HAP-1 (cell line): ENCODE results near the gene CCNL1.

ENCODE experiments used
- DNase-seq, 2 experiments: peaks; one replicate each; pipeline ENCODE4 v3.0.0-alpha.2; 2016 to 2020; ENCODE audit warnings: low spot score in 2 of 2
- H3K27me3 ChIP-seq: fragments of 250-450 bp; sonication (Bioruptor Pico); 2 replicates; pipeline ENCODE4 v1.5.1; 2020; ENCODE audit warnings: low read depth, mild to moderate bottlenecking, moderate library complexity
- H3K36me3 ChIP-seq: fragments of 250-450 bp; sonication (Bioruptor Pico); replicated peaks from 2 replicates; pipeline ENCODE4 v1.5.1; 2020; ENCODE audit warnings: mild to moderate bottlenecking
- H3K4me1 ChIP-seq: fragments of 250-450 bp; sonication (Bioruptor Pico); 2 replicates; pipeline ENCODE4 v1.5.1; 2020; ENCODE audit warnings: mild to moderate bottlenecking
- H3K4me3 ChIP-seq: fragments of 250-450 bp; sonication (Bioruptor Pico); 2 replicates; pipeline ENCODE4 v1.5.1; 2020; ENCODE audit warnings: mild to moderate bottlenecking, moderate library complexity
- H3K9me3 ChIP-seq: fragments of 250-450 bp; sonication (Bioruptor Pico); 2 replicates; pipeline ENCODE4 v1.5.1; 2020; ENCODE audit warnings: mild to moderate bottlenecking, moderate library complexity
- in situ Hi-C: fragments of 300-500 bp; cut with MboI; formaldehyde crosslinking; loops from 3 replicates; pipeline ENCODE4 v1.14.3; 2020; ENCODE audit warnings: low sequenced_read_pairs, inconsistent platforms, mixed read lengths

The CCNL1 gene

DNA sequence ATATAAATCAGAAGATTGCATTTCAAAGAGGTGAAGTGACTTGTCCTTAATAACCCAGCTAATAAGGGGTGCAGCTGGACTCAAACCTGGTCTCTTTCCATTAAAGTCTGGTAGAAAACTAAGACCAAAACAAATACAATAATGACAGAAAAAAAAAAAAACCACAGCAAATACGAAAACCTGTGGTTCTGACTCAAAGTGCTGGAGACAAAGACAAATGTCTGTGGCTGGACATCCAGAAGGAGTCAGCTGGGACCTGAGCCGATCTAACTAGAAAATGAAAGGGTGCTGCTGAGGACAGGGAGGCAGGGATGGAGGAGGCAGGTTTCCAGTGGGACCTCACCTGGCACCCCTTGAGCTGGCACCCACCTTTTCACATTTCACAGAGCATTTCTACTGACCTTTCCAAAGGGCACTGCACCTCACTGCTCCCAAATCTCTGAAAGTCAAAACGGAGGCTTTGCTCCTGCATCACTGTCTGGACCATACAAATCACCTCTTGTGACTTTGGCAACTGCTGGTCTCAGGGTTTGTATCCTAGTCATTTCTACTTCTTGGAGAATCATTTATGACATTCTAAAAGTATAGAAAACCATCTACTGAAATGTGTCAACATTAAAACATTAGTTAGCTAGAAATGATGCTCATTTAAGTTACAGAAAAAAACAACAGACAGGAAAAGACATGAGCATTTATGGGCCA, 61.7 kb downstream of the CCNL1 start:
- Histone ChIP-seq H3K27me3 (no peaks in the 10 kb centered on the region), H3K4me1 (no peaks in the 10 kb centered on the region), H3K4me3 (no peak overlapping the region), H3K9me3 (no peaks in the 10 kb centered on the region), H3K36me3 (no peaks in the 10 kb centered on the region)
- no peak for DNase-seq
- in situ Hi-C loops, result loop anchor here (25.0 kb wide), 1 partner anchor 561 kb away; no protein-coding TSS in a partner anchor
